Mesenchymal stem cell (in vitro differentiated cells and primary cell): ENCODE measurements around the gene FLNC.

ENCODE experiments used
- DNase-seq: peaks from one replicate; pipeline ENCODE4 v3.0.0-alpha.2; 2013
- H2AFZ ChIP-seq: one replicate; pipeline ENCODE4 v1.6.1; 2013; ENCODE audit warnings: low read depth, mild to moderate bottlenecking, control low read depth, inconsistent platforms, low read length, moderate library complexity
- H2AK5ac ChIP-seq: 2 replicates; pipeline ENCODE4 v1.6.1; 2013; ENCODE audit warnings: low read length, moderate library complexity, mild to moderate bottlenecking, inconsistent platforms; ENCODE audit not compliant: severe bottlenecking
- H2BK120ac ChIP-seq: one replicate; pipeline ENCODE4 v1.6.1; 2013; ENCODE audit warnings: low read depth, mild to moderate bottlenecking, inconsistent platforms, low read length, moderate library complexity
- H2BK12ac ChIP-seq, 2 experiments: one replicate each; pipeline ENCODE4 v1.6.1; 2013; ENCODE audit warnings: inconsistent platforms in 2 of 2, low read length in 2 of 2, mild to moderate bottlenecking in 2 of 2, moderate library complexity in 2 of 2, control low read depth in 1 of 2
- H2BK15ac ChIP-seq: one replicate; pipeline ENCODE4 v1.6.1; 2013; ENCODE audit warnings: mild to moderate bottlenecking, low read depth, inconsistent platforms; ENCODE audit not compliant: poor library complexity, severe bottlenecking
- H2BK5ac ChIP-seq: 2 replicates; pipeline ENCODE4 v1.6.1; 2013; ENCODE audit warnings: low read depth, mild to moderate bottlenecking, low read length, control low read depth, inconsistent platforms; ENCODE audit not compliant: poor library complexity, severe bottlenecking
- H3K14ac ChIP-seq, 2 experiments: one replicate each; pipeline ENCODE4 v1.6.1; 2013; ENCODE audit warnings: inconsistent platforms in 2 of 2, low read length in 2 of 2, control low read depth in 1 of 2, mild to moderate bottlenecking in 1 of 2, moderate library complexity in 1 of 2
- H3K18ac ChIP-seq, 2 experiments: one replicate each; pipeline ENCODE4 v1.6.1; 2013; ENCODE audit warnings: inconsistent platforms in 2 of 2, low read length in 2 of 2, control low read depth in 1 of 2, low read depth in 1 of 2, mild to moderate bottlenecking in 1 of 2
- H3K23ac ChIP-seq, 2 experiments: one replicate each; pipeline ENCODE4 v1.6.1; 2013; ENCODE audit warnings: inconsistent platforms in 2 of 2, low read length in 2 of 2, mild to moderate bottlenecking in 2 of 2, moderate library complexity in 2 of 2, control low read depth in 1 of 2
- H3K27ac ChIP-seq: 2 replicates; pipeline ENCODE4 v1.5.1; 2013; ENCODE audit warnings: mild to moderate bottlenecking, moderate library complexity, low read length, control low read depth, inconsistent platforms; ENCODE audit not compliant: poor library complexity, severe bottlenecking
- H3K27me3 ChIP-seq, 2 experiments: 2 replicates each; pipeline versions ENCODE4 v1.6.1 to v1.7.0; 2013; ENCODE audit warnings: low read length in 2 of 2, mild to moderate bottlenecking in 2 of 2, moderate library complexity in 2 of 2, control low read depth in 1 of 2, inconsistent platforms in 1 of 2; ENCODE audit not compliant: control insufficient read depth in 1 of 2, insufficient read depth in 1 of 2
- H3K36me3 ChIP-seq, 2 experiments: 2 replicates each; pipeline versions ENCODE4 v1.6.1 to v1.7.0; 2013; ENCODE audit warnings: low read length in 2 of 2, control low read depth in 1 of 2, inconsistent platforms in 1 of 2, low read depth in 1 of 2, mild to moderate bottlenecking in 1 of 2; ENCODE audit not compliant: insufficient read depth in 2 of 2, control insufficient read depth in 1 of 2
- H3K4ac ChIP-seq, 2 experiments: one replicate each; pipeline ENCODE4 v1.6.1; 2013; ENCODE audit warnings: inconsistent platforms in 2 of 2, low read length in 2 of 2, mild to moderate bottlenecking in 2 of 2, moderate library complexity in 2 of 2, control low read depth in 1 of 2, low read depth in 1 of 2
- H3K4me1 ChIP-seq: 2 replicates; pipeline ENCODE4 v1.6.1; 2013; ENCODE audit warnings: low read depth, low read length, control low read depth; ENCODE audit not compliant: control insufficient read depth, insufficient read depth
- H3K4me2 ChIP-seq: 2 replicates; pipeline ENCODE4 v1.6.1; 2013; ENCODE audit warnings: low read length, mild to moderate bottlenecking, inconsistent platforms; ENCODE audit not compliant: poor library complexity, severe bottlenecking
- H3K4me3 ChIP-seq, 2 experiments: 2 replicates each; pipeline versions ENCODE4 v1.5.1 to v1.7.0; 2013; ENCODE audit warnings: low read length in 2 of 2, mild to moderate bottlenecking in 2 of 2, control low read depth in 1 of 2, low read depth in 1 of 2; ENCODE audit not compliant: insufficient read depth in 1 of 2
- H3K79me1 ChIP-seq: replicated peaks from 2 replicates; pipeline ENCODE4 v1.6.1; 2013; ENCODE audit warnings: mild to moderate bottlenecking, control low read depth, low read length, inconsistent platforms; ENCODE audit not compliant: poor library complexity, severe bottlenecking
- H3K9ac ChIP-seq: 2 replicates; pipeline ENCODE4 v1.7.0; 2013; ENCODE audit warnings: mild to moderate bottlenecking, low read length, moderate library complexity
- H3K9me3 ChIP-seq: 2 replicates; pipeline ENCODE4 v1.7.0; 2013; ENCODE audit warnings: mild to moderate bottlenecking, low read length; ENCODE audit not compliant: control insufficient read depth
- H4K8ac ChIP-seq: one replicate; pipeline ENCODE4 v1.6.1; 2013; ENCODE audit warnings: inconsistent platforms, mild to moderate bottlenecking, low read length, moderate library complexity
- H4K91ac ChIP-seq: one replicate; pipeline ENCODE4 v1.6.1; 2013; ENCODE audit warnings: mild to moderate bottlenecking, low read length, inconsistent platforms
- WGBS: methylation state at CpG from one replicate; pipeline ENCODE4 v1.1.7; 2013; ENCODE audit warnings: mixed read lengths; 5-methylcytosine and 5-hydroxymethylcytosine counted together

Gene FLNC

DNA sequence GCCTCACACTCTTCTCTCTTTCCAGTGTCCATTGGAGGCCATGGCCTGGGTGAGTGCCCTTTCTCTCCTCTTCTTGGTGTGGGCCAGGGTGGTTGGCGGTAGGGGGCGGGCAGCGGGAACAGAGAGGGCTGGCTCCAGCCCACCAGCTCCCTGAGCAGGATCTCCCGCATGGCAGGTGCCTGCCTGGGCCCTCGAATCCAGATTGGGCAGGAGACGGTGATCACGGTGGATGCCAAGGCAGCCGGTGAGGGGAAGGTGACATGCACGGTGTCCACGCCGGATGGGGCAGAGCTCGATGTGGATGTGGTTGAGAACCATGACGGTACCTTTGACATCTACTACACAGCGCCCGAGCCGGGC, 18.9 kb downstream of the FLNC start:
- no peak overlapping the region for H4K8ac ChIP-seq
- 95% methylated on average over 16 of the region's 16 CpGs for WGBS

DNA sequence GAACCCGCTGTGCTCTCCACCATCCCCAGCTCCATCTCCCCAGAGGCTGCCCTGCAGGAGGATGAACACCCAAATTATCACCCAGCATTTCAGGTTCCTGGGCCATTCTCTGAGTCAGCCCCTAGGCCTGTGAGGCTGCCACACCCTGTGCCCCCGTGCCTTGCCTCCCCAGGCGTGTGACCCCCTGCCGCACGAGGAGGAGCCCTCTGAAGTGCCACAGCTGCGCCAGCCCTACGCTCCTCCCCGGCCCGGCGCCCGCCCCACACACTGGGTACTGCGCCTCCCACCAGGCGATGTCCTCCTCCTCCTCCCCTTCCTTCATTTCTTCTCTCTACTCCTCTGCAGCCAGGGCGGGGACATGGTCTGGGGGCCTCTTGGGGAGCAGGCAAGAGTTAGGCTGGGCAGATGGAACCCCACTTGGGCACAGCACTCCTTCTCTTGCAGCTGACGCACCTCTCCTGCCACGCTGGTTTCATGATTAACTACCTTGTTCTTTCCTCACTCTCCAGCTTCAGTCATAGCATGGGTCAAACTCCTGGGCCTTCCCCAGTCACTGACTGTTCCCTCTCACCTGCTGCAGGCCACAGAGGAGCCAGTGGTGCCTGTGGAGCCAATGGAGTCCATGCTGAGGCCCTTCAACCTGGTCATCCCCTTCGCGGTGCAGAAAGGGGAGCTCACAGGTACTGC, 19.7 kb downstream of the FLNC start:
- H3K4me2 ChIP-seq, result no peak overlapping the region
- H2AFZ ChIP-seq, result no peak overlapping the region
- no peak overlapping the region for H3K18ac ChIP-seq
- no peaks in the 10 kb centered on the region for H3K27me3 ChIP-seq
- no peak overlapping the region for H2BK120ac ChIP-seq
- no peaks in the 10 kb centered on the region for H3K9me3 ChIP-seq
- WGBS, result 95% methylated on average over 18 of the region's 18 CpGs
- H3K14ac ChIP-seq, result no peak overlapping the region
- peaks cover 7% of the 10 kb centered on the region for H3K79me1 ChIP-seq
- H4K91ac ChIP-seq, result no peak overlapping the region
- no peak overlapping the region for H2BK15ac ChIP-seq
- H2AK5ac ChIP-seq, result no peak overlapping the region
- no peak overlapping the region for H3K9ac ChIP-seq
- no peak overlapping the region for H3K27ac ChIP-seq
- peaks cover 96 to 97% of the 10 kb centered on the region in 2 experiments for H3K36me3 ChIP-seq
- no peak overlapping the region for H2BK12ac ChIP-seq
- H3K23ac ChIP-seq, result no peak overlapping the region
- no peak overlapping the region for H2BK5ac ChIP-seq
- DNase-seq, result no peak
- no peak overlapping the region for H4K8ac ChIP-seq
- peaks cover 5% of the 10 kb centered on the region for H3K4me1 ChIP-seq
- no peak overlapping the region for H3K4ac ChIP-seq
- no peak overlapping the region for H3K4me3 ChIP-seq

More for the DNA sequence above, 18.9 kb downstream of the FLNC start:
- no peak for DNase-seq
- Histone ChIP-seq H3K27me3 (no peaks in the 10 kb centered on the region), H2BK120ac (no peak overlapping the region), H3K9me3 (no peaks in the 10 kb centered on the region), H3K18ac (no peak overlapping the region), H2BK5ac (no peak overlapping the region), H3K27ac (no peak overlapping the region), H3K14ac (no peak overlapping the region), H3K9ac (no peak overlapping the region), H2AFZ (no peak overlapping the region), H3K79me1 (peaks cover 10% of the 10 kb centered on the region), H2BK15ac (no peak overlapping the region), H2AK5ac (no peak overlapping the region), H4K91ac (no peak overlapping the region), H3K4me2 (no peak overlapping the region), H3K36me3 (peaks cover 96 to 97% of the 10 kb centered on the region in 2 experiments), H3K4ac (no peak overlapping the region), H2BK12ac (no peak overlapping the region), H3K4me1 (peaks cover 5% of the 10 kb centered on the region), H3K23ac (no peak overlapping the region), H3K4me3 (no peak overlapping the region)

DNA sequence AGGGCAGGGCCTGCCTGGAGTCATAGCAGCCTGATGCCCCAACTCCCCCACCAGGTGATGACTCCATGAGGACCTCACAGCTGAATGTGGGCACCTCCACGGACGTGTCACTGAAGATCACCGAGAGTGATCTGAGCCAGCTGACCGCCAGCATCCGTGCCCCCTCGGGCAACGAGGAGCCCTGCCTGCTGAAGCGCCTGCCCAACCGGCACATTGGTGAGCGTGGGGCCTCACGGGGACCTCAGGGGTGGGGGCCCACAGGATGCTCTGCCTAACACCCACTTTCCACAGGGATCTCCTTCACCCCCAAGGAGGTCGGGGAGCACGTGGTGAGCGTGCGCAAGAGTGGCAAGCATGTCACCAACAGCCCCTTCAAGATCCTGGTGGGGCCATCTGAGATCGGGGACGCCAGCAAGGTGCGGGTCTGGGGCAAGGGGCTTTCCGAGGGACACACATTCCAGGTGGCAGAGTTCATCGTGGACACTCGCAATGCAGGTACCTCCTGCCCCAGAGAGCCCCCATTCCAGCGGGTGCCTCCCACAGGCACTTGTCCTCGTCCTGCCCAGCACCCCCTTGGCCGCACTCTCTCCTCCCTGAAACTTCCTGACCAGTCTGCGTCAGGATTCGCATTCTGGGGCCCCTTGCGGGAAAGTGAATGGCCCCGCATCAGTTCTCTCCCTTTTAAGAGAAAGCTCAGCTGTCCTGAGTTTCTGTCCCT, 22.5 kb downstream of the FLNC start:
- Histone ChIP-seq H3K27ac (no peak overlapping the region), H3K18ac (no peak overlapping the region), H3K36me3 (peaks cover 92 to 97% of the 10 kb centered on the region in 2 experiments), H3K4me2 (no peak overlapping the region), H3K4me3 (no peak overlapping the region), H2BK12ac (no peak overlapping the region), H2BK15ac (no peak overlapping the region), H3K9me3 (no peaks in the 10 kb centered on the region), H4K91ac (no peak overlapping the region), H3K9ac (no peak overlapping the region), H3K4ac (no peak overlapping the region), H2AK5ac (no peak overlapping the region), H3K79me1 (peaks cover 3% of the 10 kb centered on the region), H3K4me1 (peaks cover 5% of the 10 kb centered on the region), H2AFZ (no peak overlapping the region), H2BK5ac (no peak overlapping the region), H2BK120ac (no peak overlapping the region), H3K14ac (no peak overlapping the region), H3K23ac (no peak overlapping the region), H3K27me3 (no peaks in the 10 kb centered on the region), H4K8ac (no peak overlapping the region)
- WGBS, result 98% methylated on average over 28 of the region's 28 CpGs
- DNase-seq, result no peak

DNA sequence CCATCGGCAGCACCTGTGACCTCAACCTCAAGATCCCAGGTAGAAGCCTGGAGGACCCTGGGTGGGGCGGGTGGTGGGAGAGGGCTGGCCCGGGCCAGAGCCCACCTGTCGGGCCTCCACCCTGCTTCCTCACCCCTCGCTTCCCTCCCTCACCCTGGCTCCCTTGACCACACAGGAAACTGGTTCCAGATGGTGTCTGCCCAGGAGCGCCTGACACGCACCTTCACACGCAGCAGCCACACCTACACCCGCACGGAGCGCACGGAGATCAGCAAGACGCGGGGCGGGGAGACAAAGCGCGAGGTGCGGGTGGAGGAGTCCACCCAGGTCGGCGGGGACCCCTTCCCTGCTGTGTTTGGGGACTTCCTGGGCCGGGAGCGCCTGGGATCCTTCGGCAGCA, 23.6 kb downstream of the FLNC start:
- Histone ChIP-seq H2BK5ac (no peak overlapping the region), H2AK5ac (no peak overlapping the region)
- 98% methylated on average over 22 of the region's 23 CpGs for WGBS

More for the DNA sequence above, 23.6 kb downstream of the FLNC start:
- Histone ChIP-seq H3K9ac (no peak overlapping the region), H2BK12ac (no peak overlapping the region), H3K9me3 (no peaks in the 10 kb centered on the region), H2BK15ac (no peak overlapping the region), H3K18ac (no peak overlapping the region), H3K23ac (no peak overlapping the region), H2AFZ (no peak overlapping the region), H3K4me2 (no peak overlapping the region), H3K79me1 (peaks cover 3% of the 10 kb centered on the region), H2BK120ac (no peak overlapping the region), H3K36me3 (peaks cover 84 to 94% of the 10 kb centered on the region in 2 experiments), H4K91ac (no peak overlapping the region), H3K14ac (no peak overlapping the region), H3K4me1 (peaks cover 9% of the 10 kb centered on the region), H3K27ac (no peak overlapping the region), H3K4me3 (no peak overlapping the region), H3K4ac (no peak overlapping the region), H4K8ac (no peak overlapping the region), H3K27me3 (no peaks in the 10 kb centered on the region)
- no peak for DNase-seq
